Upper lobe of left lung (tissue), 6 donors: ENCODE data around the gene MYG1. TPM values are rescaled to one million over a fixed set of nuclear protein-coding genes. Genes with fewer than 3 reads are reported as not detected.
"Not testable (repeated sequence)": the region's sequence is repeated elsewhere in the genome, so short reads cannot be mapped to it uniquely, and the experiment has no call there.

Experiments
- ATAC-seq, 2 donors: fragments of 200-7000 bp; cut with Tn5 transposase; one replicate each; pipeline ENCODE4 v1.9.1; 2022; ENCODE audit warnings: mild to moderate bottlenecking in 2 of 2, moderate library complexity in 2 of 2; ENCODE audit not compliant: low FRiP score in 2 of 2
- DNase-seq, 2 donors: peaks; one replicate each; pipeline ENCODE4 v3.0.0-alpha.2; 2019 to 2020
- H3K27ac ChIP-seq, 4 donors: fragments of 200-600 bp; sonication (generic); one replicate each; pipeline ENCODE4 v1.5.1; 2016 to 2019
- H3K27me3 ChIP-seq, 4 donors: fragments of 200-600 bp; sonication (generic); one replicate each; pipeline ENCODE4 v1.5.1; 2017 to 2019
- H3K36me3 ChIP-seq, 4 donors: fragments of 200-600 bp; sonication (generic); one replicate each; pipeline ENCODE4 v1.5.1; 2016 to 2019
- H3K4me1 ChIP-seq, 4 donors: fragments of 200-600 bp; sonication (generic); one replicate each; pipeline ENCODE4 v1.5.1; 2018 to 2019
- H3K4me3 ChIP-seq, 4 donors: fragments of 200-600 bp; sonication (generic); one replicate each; pipeline ENCODE4 v1.5.1; 2017 to 2019; ENCODE audit warnings: mild to moderate bottlenecking in 2 of 4, moderate library complexity in 1 of 4
- H3K9me3 ChIP-seq, 4 donors: fragments of 200-600 bp; sonication (generic); one replicate each; pipeline ENCODE4 v1.5.1; 2018 to 2019
- EP300 ChIP-seq, 4 donors: sonication (generic); formaldehyde crosslinking; IDR thresholded peaks; one replicate each; pipeline ENCODE4 v1.5.1; 2017; ENCODE audit warnings: antibody characterized with exemption in 4 of 4, control low read depth in 2 of 4
- POLR2A ChIP-seq, 4 donors: fragments of 450-650 bp; IDR thresholded peaks; one replicate each; pipeline ENCODE4 v1.5.1; 2016 to 2017; ENCODE audit warnings: antibody characterized with exemption in 4 of 4, mild to moderate bottlenecking in 2 of 4
- POLR2AphosphoS5 ChIP-seq, 2 donors: sonication (generic); formaldehyde crosslinking; IDR thresholded peaks; one replicate each; pipeline ENCODE4 v1.5.1; 2017; ENCODE audit warnings: antibody characterized with exemption in 2 of 2
- WGBS, 2 donors: methylation state at CpG; one replicate each; pipeline ENCODE4 v1.1.5; 2017 to 2018; 5-methylcytosine and 5-hydroxymethylcytosine counted together
- total RNA-seq, 6 donors: library from RNA; depleted of rRNA in 4 of 6; stranded (reverse); fragments of >200 nt in 4 of 6; gene quantifications; one replicate each; pipeline versions ENCODE4 v1.1.0 to v1.2.1, GENCODE V29; 2016 to 2021
- TF ChIP-seq, protein P1 (sequence below), 6 experiments: fragments of 450-650 bp in 4 of 6; fragments of 200-600 bp in 2 of 6; sonication (generic) in 2 of 6; IDR thresholded peaks; one replicate each; pipeline ENCODE4 v1.5.1; 2016 to 2019; ENCODE audit warnings: antibody characterized with exemption in 6 of 6
- donor health status: DM: no; HTN: no; CAD: no; lungs with moderate emphysema.
- donor health status: DM: no; HTN: yes; CAD: no; lungs with severe emphysema.

The MYG1 gene
- total RNA-seq, 6 donors from 2014 or later, result 29.1 to 50.7 (median 34.8) TPM

DNA sequence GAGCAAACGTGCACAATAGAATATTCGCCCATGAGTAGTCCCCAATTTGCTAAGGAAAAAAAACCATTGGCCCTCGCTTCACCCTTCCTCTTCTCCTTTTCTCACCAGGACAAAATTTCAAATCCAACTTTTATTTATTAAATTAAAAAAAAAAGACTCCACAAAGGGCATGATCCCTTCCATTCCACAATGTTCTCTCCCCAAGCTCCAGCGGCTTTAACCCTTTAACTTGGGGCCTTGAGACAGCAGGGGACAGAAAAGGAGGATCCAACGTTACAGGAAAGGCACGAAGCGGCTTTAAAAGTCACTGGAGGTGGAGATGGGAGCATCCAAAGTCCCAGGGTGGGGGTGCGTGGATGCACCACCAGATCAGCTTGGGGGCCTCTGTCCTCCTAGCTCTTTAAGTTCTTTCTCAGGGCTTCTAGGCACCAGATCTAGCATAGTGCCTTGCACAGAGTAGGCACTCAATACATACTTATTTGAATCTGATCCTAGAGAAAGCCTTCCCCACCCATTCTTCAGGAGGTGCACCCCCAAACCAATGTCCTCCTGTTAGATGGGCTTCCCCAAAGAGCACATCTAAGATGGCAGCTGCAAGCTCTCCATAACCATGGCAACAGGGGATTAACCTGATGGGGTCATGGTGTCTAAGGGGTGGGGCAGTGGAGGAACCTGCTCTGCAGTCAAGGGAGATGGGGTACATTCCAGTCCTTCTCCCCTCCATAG is 27.1 kb downstream of the MYG1 start:
- H3K27me3 ChIP-seq, result no peaks in the 10 kb centered on the region
- no peak for ATAC-seq
- 84 to 88% methylated on average over 8 of the region's 8 CpGs for WGBS, 2 donors

DNA sequence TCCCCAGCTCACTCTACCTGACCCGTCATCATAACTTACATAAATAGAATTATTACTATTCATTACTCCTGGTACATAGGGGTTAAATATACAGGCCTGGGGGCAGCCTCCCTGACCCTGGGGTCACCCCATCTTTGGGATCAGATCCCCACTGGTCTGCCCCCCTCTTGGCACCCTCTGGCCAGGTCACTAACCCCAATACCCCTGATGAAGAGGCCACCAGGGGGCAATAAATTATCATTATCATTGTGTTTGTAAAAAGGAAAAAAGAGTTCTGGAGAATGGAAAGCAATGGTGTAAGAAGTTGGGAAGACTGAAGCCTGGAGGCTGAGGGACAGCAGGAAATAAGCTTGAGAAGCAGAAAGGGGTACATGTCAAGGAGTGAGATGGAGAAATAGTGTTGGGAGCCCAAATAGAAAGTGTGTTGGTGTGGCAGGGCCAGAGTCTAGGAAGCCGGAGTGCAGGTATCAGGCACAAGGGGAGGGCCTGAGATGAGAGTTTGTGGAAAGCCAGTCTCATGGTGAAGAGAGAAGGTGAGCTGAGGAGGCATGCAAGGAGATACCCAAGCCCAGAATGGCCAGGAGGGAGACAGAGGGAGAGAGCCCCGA is 28.0 kb downstream of the MYG1 start:
- no peak for DNase-seq
- Histone ChIP-seq H3K36me3 (no peaks in the 10 kb centered on the region), H3K27ac (no peak overlapping the region), H3K27me3 (no peaks in the 10 kb centered on the region), H3K4me1 (peaks cover 17 to 25% (median 19%) of the 10 kb centered on the region in 4 donors), H3K4me3 (no peak overlapping the region), H3K9me3 (no peaks in the 10 kb centered on the region)
- TF ChIP-seq, protein P1, sequence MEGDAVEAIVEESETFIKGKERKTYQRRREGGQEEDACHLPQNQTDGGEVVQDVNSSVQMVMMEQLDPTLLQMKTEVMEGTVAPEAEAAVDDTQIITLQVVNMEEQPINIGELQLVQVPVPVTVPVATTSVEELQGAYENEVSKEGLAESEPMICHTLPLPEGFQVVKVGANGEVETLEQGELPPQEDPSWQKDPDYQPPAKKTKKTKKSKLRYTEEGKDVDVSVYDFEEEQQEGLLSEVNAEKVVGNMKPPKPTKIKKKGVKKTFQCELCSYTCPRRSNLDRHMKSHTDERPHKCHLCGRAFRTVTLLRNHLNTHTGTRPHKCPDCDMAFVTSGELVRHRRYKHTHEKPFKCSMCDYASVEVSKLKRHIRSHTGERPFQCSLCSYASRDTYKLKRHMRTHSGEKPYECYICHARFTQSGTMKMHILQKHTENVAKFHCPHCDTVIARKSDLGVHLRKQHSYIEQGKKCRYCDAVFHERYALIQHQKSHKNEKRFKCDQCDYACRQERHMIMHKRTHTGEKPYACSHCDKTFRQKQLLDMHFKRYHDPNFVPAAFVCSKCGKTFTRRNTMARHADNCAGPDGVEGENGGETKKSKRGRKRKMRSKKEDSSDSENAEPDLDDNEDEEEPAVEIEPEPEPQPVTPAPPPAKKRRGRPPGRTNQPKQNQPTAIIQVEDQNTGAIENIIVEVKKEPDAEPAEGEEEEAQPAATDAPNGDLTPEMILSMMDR (IDR thresholded peaks at IDR 0.05), result peak in 3 of 6 experiments; percentile 24 to 39 (median 29)
- TF ChIP-seq POLR2A (IDR thresholded peaks at IDR 0.05) (no peak), EP300 (IDR thresholded peaks at IDR 0.05) (no peak), POLR2AphosphoS5 (IDR thresholded peaks at IDR 0.05) (no peak)
- 85 to 91% methylated on average over 3 of the region's 3 CpGs for WGBS, 2 donors
- no peak for ATAC-seq

More for the DNA sequence above, 27.1 kb downstream of the MYG1 start:
- no peak for DNase-seq
- Histone ChIP-seq H3K27ac (no peak overlapping the region), H3K9me3 (no peaks in the 10 kb centered on the region), H3K4me3 (no peak overlapping the region), H3K36me3 (no peaks in the 10 kb centered on the region), H3K4me1 (peaks cover 23 to 30% (median 24%) of the 10 kb centered on the region in 4 donors)
- TF ChIP-seq, protein P1 (IDR thresholded peaks at IDR 0.05), result no peak
- no peak for TF ChIP-seq EP300 (IDR thresholded peaks at IDR 0.05)
- TF ChIP-seq POLR2A (IDR thresholded peaks at IDR 0.05), result no peak
- TF ChIP-seq POLR2AphosphoS5 (IDR thresholded peaks at IDR 0.05), result no peak

DNA sequence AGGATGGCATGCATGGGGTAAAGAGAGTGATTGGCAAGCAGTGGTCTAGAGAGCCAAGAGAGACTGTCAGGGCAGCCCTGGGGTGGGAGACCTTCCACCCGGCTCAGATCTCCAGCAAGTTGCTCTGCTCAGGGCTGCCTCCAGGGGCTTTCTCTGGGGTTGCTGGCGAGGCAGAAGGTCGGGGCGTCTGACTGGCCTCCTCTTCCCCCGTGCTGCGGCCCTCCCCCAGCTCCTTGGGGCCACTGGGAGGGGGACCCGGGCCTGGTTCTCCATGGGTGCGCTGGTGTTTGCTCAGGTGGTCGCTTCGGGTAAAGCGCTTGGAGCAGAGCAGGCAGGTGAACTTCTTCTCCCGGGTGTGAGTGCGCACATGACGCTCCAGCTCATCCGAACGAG is 28.5 kb downstream of the MYG1 start:
- Histone ChIP-seq H3K27ac (no peak overlapping the region), H3K4me3 (no peak overlapping the region), H3K27me3 (no peaks in the 10 kb centered on the region), H3K9me3 (no peaks in the 10 kb centered on the region), H3K36me3 (no peaks in the 10 kb centered on the region), H3K4me1 (peaks cover 17 to 25% (median 19%) of the 10 kb centered on the region in 4 donors)
- DNase-seq (no peak), ATAC-seq (no peak)
- WGBS, 2 donors, result 40 to 51% methylated on average over 2 to 15 of the region's 16 CpGs
- TF ChIP-seq, protein P1 (IDR thresholded peaks at IDR 0.05), result no peak
- TF ChIP-seq POLR2AphosphoS5 (IDR thresholded peaks at IDR 0.05) (no peak), EP300 (IDR thresholded peaks at IDR 0.05) (no peak), POLR2A (IDR thresholded peaks at IDR 0.05) (no peak)

DNA sequence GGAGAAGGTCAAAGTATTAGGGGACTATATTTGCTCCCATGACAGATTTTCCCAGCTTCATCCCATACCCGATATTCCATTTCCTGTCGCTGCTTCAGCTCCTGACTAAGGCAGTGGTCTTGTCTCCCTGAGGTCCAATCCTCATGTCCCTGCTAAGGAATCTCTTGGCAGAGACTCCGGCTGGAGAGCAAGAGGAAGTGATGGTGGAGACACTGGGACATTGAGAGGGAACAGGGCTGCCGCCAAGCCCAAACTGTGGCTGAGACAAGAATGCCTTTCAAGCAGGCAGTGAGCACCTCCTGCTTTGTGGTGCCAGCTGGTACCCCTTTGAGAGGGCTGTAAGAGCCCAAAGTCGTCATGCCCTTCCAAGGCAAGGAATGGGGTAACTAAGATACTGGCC is 31.2 kb downstream of the MYG1 start:
- Histone ChIP-seq H3K27ac (no peak overlapping the region), H3K4me3 (no peak overlapping the region), H3K9me3 (no peaks in the 10 kb centered on the region), H3K4me1 (peaks cover 5 to 6% (median 6%) of the 10 kb centered on the region in 4 donors), H3K27me3 (no peaks in the 10 kb centered on the region), H3K36me3 (no peaks in the 10 kb centered on the region)
- 79 to 83% methylated on average over 5 of the region's 5 CpGs for WGBS, 2 donors
- TF ChIP-seq, protein P1 (IDR thresholded peaks at IDR 0.05), result no peak
- TF ChIP-seq POLR2A (IDR thresholded peaks at IDR 0.05), result no peak
- no peak for TF ChIP-seq POLR2AphosphoS5 (IDR thresholded peaks at IDR 0.05)
- TF ChIP-seq EP300 (IDR thresholded peaks at IDR 0.05), result no peak
- ATAC-seq, result no peak
- no peak for DNase-seq

DNA sequence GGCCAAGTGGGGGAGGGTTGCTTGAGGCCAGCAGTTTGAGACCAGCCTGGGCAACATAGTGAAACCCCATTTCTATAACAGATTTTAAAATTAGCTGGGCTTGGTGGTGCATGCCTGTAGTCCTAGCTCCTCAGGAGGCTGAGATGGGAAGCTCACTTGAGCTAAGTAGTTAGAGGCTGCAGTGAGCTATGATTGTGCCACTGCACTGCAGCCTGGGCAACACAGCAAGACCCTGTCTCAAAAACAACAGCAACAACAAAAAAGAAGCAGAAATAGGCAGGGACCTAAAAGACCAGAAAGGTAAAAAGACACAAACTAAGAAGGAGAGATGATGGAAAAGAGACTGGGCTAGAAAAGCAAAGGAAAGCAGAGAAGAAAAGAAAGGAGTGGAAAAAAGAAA is 32.8 kb downstream of the MYG1 start:
- not testable (repeated sequence) for DNase-seq

More for the DNA sequence above, 32.8 kb downstream of the MYG1 start:
- H3K27ac ChIP-seq, H3K9me3 ChIP-seq, H3K4me1 ChIP-seq, H3K27me3 ChIP-seq, ATAC-seq, H3K36me3 ChIP-seq, H3K4me3 ChIP-seq: not testable (repeated sequence)
